ENCODE results near the gene LPP.

LPP gene

GRCh38 chr3:188154014-188154808 lies at the start of gene LPP:
Gene LPP, plus strand, starts transcription at chr3:188154157. Its CDS starts 251,964 bp downstream, at chr3:188406121.
- in situ Hi-C loops (cut with HindIII; ENCODE audit: low pct_ligation_motif_present, low sequenced_read_pairs) = no loop called here
- peak; percentile 73 for DNase-seq
- peak within 1 kb of the TSS; percentile 80 for H3K4me3 ChIP-seq (ENCODE audit: low read depth, low read length)

DNA sequence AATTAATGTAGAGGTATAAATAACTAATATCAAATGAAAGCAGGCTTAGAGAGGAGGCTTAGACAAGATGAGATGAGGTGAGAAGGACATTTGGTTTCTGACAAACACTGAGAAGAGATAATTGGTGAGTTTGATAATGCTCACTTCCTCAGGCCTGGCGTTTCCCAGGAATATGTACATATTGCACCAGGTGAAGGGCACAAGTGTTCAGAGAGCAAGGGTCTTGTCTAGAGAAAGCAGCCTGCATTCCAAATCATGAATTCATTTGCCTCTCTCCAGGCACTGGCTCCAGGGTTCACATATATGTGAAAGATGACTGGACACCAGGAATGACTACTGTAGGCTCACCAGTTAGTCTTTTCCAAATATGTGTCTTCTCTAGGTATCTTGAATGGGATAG lies 48.0 kb upstream of the LPP start:
- in situ Hi-C loops (cut with HindIII; ENCODE audit: low pct_ligation_motif_present, low sequenced_read_pairs) = no loop called here
- Histone ChIP-seq H3K27ac (no peak overlapping the region), H3K4me3 (ENCODE audit: low read depth, low read length) (no peak overlapping the region), H3K27me3 (replicated peaks) (no peaks in the 10 kb centered on the region), H3K36me3 (replicated peaks) (no peaks in the 10 kb centered on the region)
- DNase-seq = no peak
- TF ChIP-seq CTCF (IDR thresholded peaks at IDR 0.05; ENCODE audit: low read depth, low read length, missing control alignments) = no peak

More at GRCh38 chr3:188154014-188154808, at the start of gene LPP:
- Histone ChIP-seq H3K27ac (peak within 1 kb of the TSS; percentile 97), H3K36me3 (replicated peaks) (no peaks in the 10 kb centered on the region), H3K27me3 (replicated peaks) (no peaks in the 10 kb centered on the region)
- TF ChIP-seq CTCF (IDR thresholded peaks at IDR 0.05; ENCODE audit: low read depth, low read length, missing control alignments) = no peak

DNA sequence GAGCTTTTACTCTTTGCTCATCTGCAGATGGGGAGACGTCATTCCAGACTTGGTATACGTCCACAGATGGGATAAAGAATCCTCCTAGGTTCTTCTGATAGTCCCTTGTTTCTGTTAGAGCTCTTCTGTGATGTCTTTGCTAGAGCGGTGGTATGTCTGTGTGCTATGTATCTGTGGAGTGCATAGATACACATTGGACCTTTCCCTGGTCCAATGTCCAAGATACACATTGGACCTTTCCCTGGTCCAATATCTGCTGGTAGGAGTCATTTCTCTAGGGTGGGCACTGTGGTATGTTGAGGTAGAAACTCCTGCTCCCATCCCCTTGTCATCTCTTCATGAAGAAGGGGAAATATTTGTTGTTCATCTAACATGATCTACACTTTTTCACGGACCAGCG lies 47.5 kb upstream of the LPP start:
- Histone ChIP-seq H3K27ac (no peak overlapping the region), H3K27me3 (replicated peaks) (no peaks in the 10 kb centered on the region), H3K36me3 (replicated peaks) (no peaks in the 10 kb centered on the region), H3K4me3 (ENCODE audit: low read depth, low read length) (no peak overlapping the region)
- in situ Hi-C loops (cut with HindIII; ENCODE audit: low pct_ligation_motif_present, low sequenced_read_pairs) = no loop called here
- TF ChIP-seq CTCF (IDR thresholded peaks at IDR 0.05; ENCODE audit: low read depth, low read length, missing control alignments) = no peak
- no peak for DNase-seq

DNA sequence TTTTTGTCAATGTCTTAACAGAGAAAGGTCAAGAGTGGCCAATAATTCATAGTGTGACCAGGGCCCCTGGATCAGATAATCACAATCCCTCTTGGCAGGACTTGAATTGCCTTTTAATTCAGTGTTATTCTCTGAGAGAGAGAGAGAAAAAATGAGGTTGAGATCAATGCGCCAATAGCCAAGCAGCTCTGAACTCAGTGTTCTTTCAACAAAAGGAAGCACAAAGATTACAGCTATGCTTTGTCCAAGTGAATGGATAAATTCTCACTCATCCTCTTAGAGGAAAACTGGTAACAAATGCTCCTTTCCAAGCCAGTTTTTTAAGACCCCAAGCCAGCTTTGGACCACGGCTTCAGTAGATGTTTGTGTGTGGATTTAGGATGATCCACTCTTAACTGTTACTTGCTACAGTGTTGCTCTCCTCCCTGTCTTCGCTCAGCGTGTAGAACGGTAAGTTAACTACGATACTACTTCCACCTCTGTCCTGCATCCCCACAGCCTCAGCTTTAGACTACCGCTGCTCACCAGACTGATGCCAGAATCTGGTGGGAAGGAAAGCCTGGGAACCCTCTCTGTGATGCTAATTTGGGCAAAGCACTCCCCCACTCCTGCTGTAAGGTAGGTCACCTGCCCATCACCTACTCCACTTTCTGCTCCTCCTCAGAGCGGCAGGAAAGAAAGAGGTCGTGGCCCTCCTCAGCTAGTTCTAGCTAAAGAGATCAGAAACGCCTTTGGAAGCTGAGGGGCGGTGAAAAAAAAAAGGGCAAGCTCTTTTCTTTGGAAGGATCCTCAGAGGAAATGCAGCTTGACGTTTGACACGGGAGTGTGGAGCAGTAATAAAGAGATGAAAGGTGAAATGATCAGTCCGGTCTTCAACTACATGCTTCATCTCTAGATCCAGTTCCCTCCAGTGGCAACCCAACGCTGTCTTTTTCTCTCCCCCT lies 46.8 kb upstream of the LPP start:
- H3K27me3 ChIP-seq (replicated peaks) = no peaks in the 10 kb centered on the region
- no peak for TF ChIP-seq CTCF (IDR thresholded peaks at IDR 0.05; ENCODE audit: low read depth, low read length, missing control alignments)
- no peak overlapping the region for H3K27ac ChIP-seq
- in situ Hi-C loops (cut with HindIII; ENCODE audit: low pct_ligation_motif_present, low sequenced_read_pairs) = no loop called here
- DNase-seq = no peak
- no peaks in the 10 kb centered on the region for H3K36me3 ChIP-seq (replicated peaks)
- no peak overlapping the region for H3K4me3 ChIP-seq (ENCODE audit: low read depth, low read length)

- in situ Hi-C loops (cut with HindIII; ENCODE audit: low pct_ligation_motif_present, low sequenced_read_pairs) = no loop called here
- Histone ChIP-seq H3K36me3 (replicated peaks) (no peaks in the 10 kb centered on the region), H3K4me3 (ENCODE audit: low read depth, low read length) (no peak overlapping the region), H3K27me3 (replicated peaks) (no peaks in the 10 kb centered on the region), H3K27ac (no peak overlapping the region)
- TF ChIP-seq CTCF (IDR thresholded peaks at IDR 0.05; ENCODE audit: low read depth, low read length, missing control alignments) = no peak
- no peak for DNase-seq
Observed at GRCh38 chr3:188108703-188109412, 45.1 kb upstream of the LPP start.
